Right lung (tissue), 5 donors: ENCODE data around the gene ABHD17A. TPM values are rescaled to one million over a fixed set of nuclear protein-coding genes. Genes with fewer than 3 reads are reported as not detected.
A peak's percentile ranks its signal among the peaks of the same experiment; 100 is the strongest.
"Not testable (repeated sequence)": the region's sequence is repeated elsewhere in the genome, so short reads cannot be mapped to it uniquely, and the experiment has no call there.

Experiments used
- DNase-seq, 2 donors: peaks; one replicate each; pipeline ENCODE4 v3.0.0-alpha.2; 2013
- polyA plus RNA-seq, 5 donors: library from polyadenylated mRNA; unstranded; fragments of 120-200 nt; gene quantifications; one replicate each; pipeline versions ENCODE4 v1.2.1 to v1.2.3, GENCODE V29; 2013; ENCODE audit warnings: inconsistent platforms in 1 of 5, low replicate concordance in 1 of 5; ENCODE audit not compliant: insufficient read length in 5 of 5, insufficient read depth in 1 of 5

Gene ABHD17A
- polyA plus RNA-seq, 5 donors = 34.9 to 90.0 (median 45.8) TPM

DNA sequence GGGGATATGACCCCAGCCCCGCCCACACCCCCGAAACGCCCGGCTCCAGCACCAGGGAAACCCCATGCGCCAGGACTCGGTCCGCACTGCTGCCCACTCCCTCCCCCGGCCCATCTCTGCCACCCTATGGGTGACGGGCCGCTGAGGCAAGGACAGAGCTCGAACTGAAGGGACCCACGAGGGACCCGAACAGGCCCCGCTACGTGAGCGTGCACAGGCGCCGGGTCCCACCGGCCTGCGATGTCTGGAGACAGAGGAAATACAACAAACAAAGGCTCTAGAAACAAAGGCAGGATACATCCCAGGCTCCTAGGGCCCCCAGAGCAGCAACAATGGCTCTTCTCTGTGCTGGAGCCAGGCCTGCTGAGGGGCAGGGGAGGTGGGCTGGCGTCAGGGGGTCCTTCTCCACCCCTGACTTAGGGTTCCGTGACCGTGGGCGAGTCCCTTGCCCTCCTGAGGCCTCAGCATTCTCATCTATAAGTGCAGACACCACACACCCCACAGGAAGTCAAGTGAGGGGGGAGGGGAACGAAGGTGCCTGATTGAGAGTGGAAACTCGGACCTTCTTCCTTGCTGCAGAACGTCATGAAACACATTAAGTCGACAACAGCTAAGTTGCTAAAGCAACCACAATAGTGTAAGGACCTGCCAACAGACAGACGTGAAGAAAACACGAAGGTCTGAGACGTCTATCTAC, 3.1 kb downstream of the ABHD17A start:
- DNase-seq = no peak

DNA sequence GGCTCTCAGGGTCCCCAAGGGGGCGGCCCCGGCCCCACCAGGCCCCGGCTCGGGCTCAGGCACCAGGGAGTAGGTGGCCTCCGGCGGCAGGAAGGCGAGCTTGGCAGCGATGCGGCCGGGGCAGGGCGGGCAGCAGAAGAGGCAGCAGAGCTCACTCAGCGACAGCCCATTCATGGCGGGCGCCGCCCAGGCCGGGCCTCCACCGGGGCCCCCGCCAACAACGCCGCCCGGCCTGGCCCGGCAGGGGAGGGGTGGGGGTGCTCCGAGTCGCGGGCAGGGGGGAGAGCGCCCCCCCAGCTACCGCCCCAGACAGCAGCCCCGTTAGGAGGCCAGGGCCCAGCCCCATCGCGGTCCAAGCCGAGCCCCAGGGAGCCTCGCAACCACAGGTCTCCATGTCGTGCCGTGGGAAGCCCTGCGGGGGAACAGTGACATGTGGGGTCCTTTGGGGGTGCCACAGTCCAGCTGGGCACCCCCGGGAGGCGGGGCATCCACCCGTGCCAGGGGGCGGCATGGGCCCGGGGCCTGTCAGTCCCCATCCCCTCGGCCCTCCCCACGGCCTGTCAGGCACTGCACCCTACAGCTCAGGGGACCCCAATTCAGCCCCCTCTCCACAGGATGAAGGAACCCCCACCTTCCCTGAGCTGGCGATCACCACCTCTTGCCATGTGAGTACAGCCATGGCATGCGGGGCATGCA, 3.8 kb downstream of the ABHD17A start:
- DNase-seq = not testable (repeated sequence)

DNA sequence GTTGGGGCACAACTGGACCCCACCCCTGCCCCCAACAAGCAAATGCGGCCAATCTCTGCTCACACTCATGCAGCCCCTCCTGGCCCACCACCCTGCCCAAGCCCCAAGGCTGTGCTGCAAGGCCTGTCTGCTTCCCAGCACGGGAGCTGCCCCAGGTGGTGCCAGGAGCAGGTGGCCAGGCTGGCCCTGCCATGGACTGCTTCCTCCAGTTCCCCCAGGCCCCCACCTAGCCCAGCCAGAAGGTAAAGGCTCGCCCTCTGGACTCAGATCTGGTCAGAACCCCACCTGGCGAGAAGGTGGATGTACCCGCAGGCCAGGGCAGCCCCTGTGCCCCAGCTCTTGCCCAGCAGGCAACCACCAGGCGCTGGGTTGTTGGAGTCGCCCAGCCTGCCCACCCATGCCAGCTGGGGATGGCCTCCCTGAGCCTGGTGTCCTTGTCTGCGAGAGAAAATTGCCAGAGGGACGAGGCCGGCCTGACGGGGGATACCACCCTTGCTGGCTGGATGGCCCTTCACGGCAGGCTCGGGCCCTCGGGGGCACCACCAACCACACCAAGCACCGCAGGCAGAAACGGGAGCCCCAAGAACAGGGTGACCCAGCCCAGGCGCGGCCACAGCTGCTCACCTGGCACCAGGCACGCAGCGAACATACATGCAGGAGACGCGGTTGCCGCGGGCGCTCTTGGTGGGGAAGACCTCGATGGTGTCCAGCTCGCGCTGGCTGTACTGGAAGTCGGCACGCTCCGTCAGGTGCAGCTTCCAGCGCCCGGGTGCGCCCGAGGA, 4.5 kb downstream of the ABHD17A start:
- no peak for DNase-seq

DNA sequence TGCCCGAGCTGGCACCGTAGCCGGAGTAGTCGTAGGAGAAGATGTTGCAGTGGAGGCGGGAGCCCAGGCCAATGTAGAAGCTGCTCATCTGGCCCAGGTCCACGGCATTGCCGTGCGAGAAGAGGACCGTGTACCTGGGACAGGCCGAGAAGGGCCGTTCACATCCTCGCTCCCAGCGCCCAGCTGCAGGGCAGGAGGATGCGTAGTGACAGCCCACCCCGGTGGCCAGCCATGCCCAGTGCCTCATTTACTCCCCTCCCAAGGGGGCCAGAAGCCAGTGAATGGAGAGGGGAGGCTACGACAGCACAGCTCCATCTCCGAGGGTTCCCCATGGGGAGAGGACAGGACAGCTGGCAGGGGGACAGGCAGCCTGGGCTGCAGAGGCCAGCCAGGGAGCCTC, 5.3 kb downstream of the ABHD17A start:
- not testable (repeated sequence) for DNase-seq

DNA sequence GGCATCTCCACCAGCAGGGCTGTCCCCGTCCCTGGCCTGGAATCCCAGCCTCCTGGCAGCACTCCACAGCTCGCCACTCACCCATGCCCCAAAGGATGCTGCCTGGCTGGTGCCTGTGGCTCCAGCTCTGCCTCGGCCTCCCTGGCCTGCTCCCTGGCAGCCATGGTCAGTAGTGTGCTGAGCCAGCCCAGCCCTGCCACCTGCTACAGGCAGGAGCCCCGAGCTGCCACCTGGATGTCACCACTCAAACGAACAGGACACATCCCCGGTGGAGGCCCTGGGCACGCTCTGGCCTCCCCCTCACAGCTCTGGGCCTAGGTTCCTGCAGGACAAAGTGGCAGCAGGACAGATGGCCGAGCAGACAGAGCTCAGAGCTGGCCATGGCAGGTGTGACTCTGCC, 6.7 kb downstream of the ABHD17A start:
- not testable (repeated sequence) for DNase-seq

DNA sequence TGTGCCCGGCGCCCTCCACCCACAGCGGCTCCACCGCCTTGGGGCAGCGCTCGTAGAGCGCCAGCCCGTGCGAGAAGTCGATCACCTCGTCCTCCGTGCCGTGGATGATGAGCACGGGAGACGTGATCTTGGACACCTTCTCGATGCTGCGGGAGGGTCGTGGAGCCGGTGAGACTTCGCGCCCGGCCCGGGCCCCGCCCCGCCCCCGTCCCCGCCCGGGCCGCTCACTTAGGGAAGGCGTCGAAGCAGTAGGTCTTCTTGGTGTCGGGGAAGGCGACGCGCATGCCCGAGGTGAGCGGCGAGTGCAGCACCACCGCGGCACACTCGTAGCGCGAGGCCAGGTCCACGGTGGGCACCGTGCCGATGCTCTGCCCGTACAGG, 8.0 kb downstream of the ABHD17A start:
- not testable (repeated sequence) for DNase-seq

DNA sequence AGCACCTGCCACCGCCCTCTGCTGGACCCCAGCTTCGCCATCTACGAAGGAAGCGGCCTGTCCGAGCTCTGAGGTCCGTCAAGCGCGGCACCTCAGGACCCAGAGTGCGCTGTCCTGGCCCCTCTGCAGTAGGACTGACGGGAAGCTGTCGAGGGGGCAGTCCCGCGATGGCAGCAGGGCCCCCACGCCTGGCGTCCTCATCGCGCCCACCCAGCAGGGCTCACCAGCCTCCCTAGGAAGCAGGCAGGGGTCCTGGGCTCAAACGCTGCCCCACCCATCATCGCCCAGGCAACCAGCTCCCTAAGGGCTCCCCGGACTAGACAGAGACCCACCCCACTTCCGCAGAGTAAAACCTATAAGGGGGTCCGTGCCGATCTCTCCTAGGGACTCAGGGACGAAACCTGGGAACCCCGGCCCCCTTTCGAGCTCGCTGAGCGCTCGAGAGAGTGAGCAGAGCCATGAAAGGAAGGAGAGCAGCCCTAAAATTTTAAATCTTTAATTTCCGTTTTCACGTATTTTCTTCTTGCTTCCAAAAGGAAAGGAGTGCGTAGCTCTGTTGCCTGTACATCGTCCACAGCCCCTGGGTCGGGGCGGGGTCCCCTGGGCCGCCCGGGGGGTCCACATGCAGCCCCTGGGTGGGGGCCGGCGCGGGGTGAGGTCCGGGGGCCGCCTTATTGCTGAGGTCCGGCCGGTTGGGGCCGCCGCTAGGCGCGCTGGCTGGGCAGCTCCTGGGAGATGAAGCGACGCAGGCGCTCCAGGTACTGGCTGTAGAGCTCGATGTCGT, 8.6 kb downstream of the ABHD17A start:
- DNase-seq = not testable (repeated sequence)

DNA sequence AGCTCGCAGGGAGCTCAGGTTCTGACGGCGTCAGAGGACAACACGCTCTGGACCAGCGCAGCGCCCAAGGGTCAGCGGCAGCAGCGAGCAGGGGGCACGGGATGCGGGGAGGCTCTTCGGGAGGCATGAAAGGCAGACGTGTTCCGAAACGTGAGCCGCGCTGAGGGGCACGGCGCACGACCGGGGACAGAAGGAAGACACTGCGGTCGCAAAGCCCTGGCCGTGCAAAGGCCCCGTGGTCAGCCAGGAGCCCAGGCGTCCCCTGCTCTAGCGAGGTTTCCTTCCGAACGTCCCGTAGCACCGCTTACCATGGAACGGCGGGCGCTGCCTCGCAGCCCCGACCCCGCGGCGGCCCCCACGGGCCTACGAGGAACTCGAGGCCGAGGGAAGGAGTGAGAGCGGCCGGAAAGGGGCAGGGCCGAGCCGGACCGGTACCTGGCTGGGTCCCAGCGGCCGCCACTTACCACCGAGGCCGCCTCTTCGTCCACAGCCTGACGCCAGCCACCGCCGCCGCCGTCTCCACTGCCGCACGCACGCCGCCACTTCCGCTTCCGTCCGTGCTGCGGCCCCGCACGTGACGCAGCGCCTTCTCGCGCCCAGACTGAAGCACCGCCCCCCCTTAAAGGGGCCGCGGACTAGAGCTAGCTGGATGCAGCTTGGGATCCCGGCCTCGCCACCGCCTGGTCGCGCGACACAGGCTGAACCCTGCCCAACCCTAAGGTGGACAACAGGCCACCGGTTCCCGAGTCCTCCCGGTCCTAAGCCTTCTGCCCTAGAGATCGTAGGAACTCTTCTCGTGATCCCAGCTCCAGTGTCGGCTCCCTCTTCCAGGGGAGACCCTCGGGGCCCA, 9.4 kb downstream of the ABHD17A start:
- DNase-seq = peak; percentile 88 to 91

DNA sequence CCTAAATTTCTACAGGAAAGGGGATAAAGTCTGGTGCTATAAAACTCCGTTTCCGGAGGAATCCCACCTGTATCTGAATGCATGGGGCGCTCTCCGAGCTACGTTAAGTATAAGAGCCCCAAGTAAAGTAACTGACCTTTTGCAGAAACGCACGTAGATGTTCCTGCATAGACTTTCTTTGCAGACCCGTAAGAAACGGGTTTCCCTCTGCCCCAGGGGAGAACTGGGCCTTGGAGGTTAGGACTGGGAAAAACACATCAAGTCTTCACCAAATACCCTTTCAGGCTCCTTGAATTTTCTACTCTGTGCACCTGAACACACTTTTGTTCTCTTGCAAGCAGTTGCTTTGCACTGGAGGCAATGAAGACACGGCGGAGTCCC, 10.0 kb downstream of the ABHD17A start:
- not testable (repeated sequence) for DNase-seq

DNA sequence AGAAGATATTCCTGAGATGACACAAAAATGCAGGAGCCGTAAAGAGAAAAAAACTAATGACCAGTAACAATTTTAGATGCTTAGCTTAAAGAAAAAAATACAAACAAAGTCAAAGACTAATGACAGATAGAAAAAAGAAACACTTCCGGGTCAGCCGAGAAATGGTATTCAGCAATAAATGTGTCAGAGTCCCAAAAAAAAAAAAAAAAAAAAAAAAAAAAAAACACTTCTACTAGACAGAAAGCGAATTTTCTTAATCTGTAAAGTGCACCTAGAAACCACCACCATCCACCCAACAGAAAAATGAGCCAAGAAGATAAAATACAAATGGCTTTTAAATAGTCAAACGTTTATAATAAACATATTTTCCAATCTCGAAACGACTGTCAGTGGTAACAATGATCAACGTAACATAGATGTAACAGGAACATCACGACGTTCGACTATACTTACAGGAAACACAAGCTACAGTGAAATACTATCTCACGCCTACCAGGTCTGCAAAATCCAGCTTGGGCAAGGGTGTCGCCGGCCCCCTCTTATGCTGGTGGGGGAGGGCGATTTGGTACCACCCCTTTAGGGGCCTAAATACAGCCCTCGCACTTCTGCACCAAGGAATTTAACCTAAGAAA, 10.6 kb downstream of the ABHD17A start:
- DNase-seq = no peak

DNA sequence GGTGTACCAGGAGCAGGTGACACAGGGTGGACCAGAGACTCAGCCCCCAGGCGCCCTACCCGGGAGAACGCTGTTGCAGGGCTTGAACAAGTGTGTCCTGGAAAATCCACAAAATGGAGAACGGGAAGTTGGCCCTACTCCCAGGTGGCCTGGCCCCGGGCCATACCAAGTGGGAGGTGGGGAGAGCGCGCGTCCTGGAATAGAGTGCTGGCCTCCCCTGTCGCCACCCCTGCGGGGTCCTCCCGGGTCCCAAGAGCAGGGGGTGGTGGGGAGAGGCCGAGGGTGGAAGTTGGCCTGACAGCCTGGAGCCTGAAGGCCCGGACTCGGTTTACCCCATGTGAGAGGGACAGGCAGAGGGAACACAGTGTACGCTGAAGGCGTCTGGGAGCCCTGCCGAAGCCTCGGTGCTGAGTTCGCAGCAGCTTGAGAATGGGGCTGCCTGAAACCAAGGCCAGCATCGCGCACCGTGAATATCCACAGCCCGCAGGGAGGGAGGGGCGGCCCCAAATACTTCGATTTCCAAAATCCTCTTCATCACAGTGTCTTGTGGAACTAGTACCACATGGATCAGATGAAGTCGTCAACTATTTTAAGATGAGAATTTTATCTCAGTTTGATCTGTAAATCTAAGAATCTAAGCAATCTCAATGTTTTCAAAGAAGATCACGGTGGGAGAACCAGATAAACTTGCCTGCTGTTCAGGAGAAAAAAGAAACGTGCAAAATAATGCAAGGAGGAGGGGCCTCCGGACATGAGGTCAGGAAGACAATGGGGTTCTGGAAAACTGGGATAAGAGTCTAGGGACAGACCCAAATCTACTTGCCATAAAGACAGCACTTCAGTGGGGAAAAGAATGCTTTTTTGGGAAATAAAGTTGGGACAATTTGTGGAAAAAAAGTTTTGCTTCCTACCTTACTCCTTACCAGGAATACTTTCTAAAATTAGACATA, 11.5 kb downstream of the ABHD17A start:
- DNase-seq = no peak

DNA sequence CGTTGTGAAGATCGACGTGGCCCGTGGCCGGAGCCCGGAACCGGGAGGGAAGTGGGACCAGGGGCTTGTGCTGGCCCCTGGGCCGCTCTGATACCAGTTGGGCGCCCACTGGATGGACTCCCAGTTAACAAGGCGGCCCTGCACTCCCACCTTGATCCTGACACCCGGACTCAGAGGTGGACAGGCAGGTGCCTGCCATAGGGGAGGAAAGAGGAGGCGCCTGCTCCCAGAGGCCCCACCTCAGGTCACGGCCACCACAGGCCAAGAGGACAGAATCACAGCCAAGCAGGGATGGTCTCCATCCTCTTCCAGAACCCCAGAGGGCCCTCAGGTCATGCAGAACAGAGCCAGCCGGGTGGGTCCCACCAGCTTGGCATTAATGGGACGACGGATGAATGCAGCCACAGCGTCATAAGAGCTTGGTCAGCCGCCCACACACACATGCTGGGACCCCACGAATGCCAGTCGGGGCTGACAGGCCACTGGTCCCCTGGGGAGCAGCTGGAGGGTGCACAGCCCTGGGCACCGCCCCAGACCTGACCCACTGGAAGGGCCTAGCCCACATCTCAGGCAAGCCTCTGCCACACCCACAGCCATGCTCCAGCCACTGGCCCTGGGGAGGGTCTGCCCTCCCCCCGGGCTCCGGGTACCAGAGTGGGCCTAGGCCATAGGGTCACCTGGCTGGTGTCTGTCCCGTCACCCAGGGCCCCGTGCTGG, 12.3 kb downstream of the ABHD17A start:
- DNase-seq = no peak

DNA sequence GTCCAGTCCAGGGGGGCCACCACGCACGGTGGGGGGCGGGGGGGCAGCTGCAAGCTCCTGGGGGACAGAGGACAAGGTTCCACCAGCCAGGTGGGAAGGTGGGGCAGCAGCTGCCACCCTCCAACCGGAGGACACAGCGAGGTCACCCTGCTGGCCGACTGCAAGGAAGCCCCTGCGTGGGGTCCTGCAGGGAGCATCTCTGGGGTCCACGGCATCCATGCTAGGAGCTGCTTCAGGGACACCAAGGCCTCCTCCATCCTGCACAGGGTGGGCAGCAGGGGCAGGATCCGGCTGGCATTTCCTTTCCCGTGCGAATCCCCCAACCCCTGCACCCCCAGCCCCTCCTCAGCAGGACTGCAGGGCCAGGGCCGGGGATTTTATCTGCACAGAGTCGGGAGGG, 13.7 kb downstream of the ABHD17A start:
- DNase-seq = no peak

DNA sequence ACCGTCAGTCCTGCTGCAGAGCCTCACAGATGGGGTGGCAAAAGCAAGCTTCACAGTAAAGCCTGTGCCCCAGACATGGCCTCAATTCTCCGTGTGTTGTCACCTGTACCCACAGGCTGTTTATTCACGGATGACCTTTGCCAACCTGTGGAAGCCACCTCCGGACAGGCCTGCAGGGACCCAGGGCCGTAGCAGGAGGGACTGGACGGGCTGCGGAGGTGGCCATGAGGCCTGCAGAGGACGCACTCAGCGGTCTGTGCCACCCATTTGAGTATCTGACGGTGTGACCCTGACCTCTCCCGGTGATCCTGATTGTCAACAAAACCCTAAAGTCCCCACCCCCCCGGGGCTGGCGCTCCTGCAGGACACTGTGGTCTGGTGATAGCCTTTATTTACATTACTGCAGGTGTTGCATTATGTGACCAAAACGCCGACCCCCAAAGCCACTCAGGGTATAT, 14.1 kb downstream of the ABHD17A start:
- DNase-seq = no peak

DNA sequence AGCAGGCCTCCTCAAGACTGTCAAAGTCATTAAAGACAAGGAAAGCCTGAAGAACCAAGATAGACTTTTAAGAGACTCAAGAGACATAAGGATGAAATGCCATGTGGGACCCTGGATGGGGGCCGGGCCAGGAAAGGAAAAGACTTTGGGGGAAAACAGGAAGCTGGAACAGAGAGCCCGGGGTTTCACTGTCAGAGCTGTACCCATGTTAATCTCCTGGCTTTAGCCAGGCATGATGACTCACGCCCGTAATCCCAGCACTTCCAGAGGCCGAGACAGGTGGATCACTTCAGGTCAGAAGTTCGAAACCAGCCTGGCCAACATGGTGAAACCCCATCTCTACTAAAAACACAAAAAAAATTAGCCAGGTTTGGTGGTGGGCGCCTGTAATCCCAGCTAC, 16.3 kb downstream of the ABHD17A start:
- no peak for DNase-seq

DNA sequence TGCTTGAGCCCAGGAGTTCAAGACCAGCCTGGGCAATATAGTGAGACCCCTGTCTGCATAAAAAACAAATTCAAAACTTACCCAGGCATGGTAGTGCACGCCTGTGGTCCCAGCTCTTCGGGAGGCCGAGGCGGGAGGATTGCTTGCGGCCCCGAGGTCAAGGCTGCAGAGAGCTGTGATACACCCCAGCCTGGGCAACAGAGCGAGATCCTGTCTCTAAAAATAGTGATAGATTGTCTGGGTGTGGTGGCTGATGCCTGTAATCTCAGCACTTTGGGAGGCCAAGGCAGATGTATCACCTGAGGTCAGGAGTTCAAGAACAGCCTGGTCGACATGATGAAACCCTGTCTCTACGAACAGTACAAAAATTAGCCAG, 18.0 kb downstream of the ABHD17A start:
- no peak for DNase-seq

DNA sequence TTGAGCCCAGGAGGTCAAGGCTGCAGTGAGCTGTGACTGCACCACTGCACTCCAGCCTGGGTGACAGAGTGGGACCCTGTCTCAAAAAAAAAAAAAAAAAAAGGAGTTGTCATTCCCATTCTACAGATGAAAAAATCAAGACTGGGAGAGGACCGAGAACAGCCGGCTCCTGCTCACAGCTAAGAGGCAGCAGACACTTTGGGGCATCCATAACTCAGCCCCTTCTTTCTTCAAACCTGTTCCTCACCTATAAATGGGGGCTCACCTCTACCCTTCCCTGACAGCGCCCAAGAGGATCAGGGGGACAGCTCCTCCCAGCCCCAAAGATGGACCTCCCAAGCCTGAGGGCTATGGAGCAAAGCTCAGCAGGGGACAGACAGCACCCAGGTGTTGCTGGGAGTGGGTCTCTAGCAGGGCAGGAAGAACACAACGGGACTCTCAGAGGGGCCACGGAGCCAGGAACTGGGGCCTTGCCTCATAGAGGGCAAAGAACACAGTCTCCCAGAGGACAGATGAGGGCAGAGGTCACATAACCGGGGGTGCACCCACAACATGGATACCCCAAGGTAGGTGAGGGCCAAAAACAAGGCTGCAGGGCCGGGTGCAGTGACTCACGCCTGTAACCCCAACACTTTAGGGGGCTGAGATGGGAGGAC, 18.5 kb downstream of the ABHD17A start:
- DNase-seq = no peak
